ENCODE measurements around the gene NAV3. TPM values are rescaled to one million over a fixed set of nuclear protein-coding genes. Genes with fewer than 3 reads are reported as not detected.

Gene NAV3
- total RNA-seq, 1 donor from 2014 or later: 8.1 TPM

GRCh38 chr12:77925536-77926108 lies 94.9 kb downstream of the NAV3 start:
- H3K4me1 Mint-ChIP-seq (ENCODE audit: unreplicated experiment): peaks cover 43% of the 10 kb centered on the region
- H3K27ac Mint-ChIP-seq (ENCODE audit: unreplicated experiment): no peak overlapping the region
- TF ChIP-seq, protein P1, sequence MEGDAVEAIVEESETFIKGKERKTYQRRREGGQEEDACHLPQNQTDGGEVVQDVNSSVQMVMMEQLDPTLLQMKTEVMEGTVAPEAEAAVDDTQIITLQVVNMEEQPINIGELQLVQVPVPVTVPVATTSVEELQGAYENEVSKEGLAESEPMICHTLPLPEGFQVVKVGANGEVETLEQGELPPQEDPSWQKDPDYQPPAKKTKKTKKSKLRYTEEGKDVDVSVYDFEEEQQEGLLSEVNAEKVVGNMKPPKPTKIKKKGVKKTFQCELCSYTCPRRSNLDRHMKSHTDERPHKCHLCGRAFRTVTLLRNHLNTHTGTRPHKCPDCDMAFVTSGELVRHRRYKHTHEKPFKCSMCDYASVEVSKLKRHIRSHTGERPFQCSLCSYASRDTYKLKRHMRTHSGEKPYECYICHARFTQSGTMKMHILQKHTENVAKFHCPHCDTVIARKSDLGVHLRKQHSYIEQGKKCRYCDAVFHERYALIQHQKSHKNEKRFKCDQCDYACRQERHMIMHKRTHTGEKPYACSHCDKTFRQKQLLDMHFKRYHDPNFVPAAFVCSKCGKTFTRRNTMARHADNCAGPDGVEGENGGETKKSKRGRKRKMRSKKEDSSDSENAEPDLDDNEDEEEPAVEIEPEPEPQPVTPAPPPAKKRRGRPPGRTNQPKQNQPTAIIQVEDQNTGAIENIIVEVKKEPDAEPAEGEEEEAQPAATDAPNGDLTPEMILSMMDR (IDR thresholded peaks at IDR 0.05): peak; percentile 100
- H3K4me3 Mint-ChIP-seq (ENCODE audit: unreplicated experiment): no peak overlapping the region
- H3K36me3 Mint-ChIP-seq (ENCODE audit: unreplicated experiment): no peaks in the 10 kb centered on the region
- no peaks in the 10 kb centered on the region for H3K9me3 Mint-ChIP-seq (ENCODE audit: unreplicated experiment)
- H3K27me3 Mint-ChIP-seq (ENCODE audit: unreplicated experiment): no peaks in the 10 kb centered on the region
- peak; percentile 86 for DNase-seq (ENCODE audit: extremely low spot score, unreplicated experiment)

DNA sequence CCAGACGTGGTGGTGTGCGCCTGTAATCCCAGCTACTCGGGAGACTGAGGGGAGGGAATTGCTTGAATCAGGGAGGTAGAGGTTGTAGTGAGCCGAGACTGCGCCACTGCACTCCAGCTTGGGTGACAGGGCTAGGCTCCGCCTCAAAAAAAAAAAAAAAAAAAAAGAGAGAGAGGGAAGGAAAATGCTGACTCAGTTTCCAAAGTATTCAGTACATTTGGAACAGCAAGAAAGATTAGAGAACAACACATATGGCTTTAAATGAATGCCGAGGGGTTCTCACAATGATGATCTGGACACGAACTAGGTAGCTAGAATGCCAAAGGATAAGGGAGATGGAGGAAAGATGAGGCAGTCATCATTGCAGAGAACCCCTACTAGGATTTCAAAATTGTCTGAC lies 97.4 kb downstream of the NAV3 start:
- H3K4me3 Mint-ChIP-seq (ENCODE audit: unreplicated experiment): no peak overlapping the region
- H3K27me3 Mint-ChIP-seq (ENCODE audit: unreplicated experiment): no peaks in the 10 kb centered on the region
- no peak for DNase-seq (ENCODE audit: extremely low spot score, unreplicated experiment)
- peaks cover 42% of the 10 kb centered on the region for H3K4me1 Mint-ChIP-seq (ENCODE audit: unreplicated experiment)
- H3K27ac Mint-ChIP-seq (ENCODE audit: unreplicated experiment): no peak overlapping the region
- TF ChIP-seq, protein P1 (IDR thresholded peaks at IDR 0.05): no peak
- no peaks in the 10 kb centered on the region for H3K36me3 Mint-ChIP-seq (ENCODE audit: unreplicated experiment)
- H3K9me3 Mint-ChIP-seq (ENCODE audit: unreplicated experiment): no peaks in the 10 kb centered on the region

- TF ChIP-seq, protein P1 (IDR thresholded peaks at IDR 0.05): peak; percentile 23
- Mint-ChIP-seq H3K4me1 (ENCODE audit: unreplicated experiment) (peaks cover 7% of the 10 kb centered on the region), H3K27ac (ENCODE audit: unreplicated experiment) (no peak overlapping the region)
Observed at GRCh38 chr12:77932216-77932615, 101.5 kb downstream of the NAV3 start.

DNA sequence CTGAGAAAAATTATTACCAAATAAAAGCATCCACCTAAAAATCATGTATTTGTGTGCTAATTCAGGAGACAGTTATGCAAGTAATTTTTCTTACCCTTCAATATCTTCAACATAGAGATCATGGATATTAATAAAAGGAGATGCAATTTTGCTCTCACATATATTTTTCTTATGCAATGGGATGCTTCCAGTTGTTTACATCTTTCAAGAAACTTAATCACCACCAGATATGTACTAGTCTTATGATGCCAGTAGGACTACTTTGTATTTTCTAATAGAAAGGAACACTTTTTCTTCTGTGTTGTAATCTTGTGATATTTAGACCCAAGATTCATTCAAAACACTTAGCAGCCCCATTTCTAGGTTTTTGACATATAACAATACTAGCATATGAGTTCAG lies 107.6 kb downstream of the NAV3 start:
- no peaks in the 10 kb centered on the region for H3K9me3 Mint-ChIP-seq (ENCODE audit: unreplicated experiment)
- H3K4me1 Mint-ChIP-seq (ENCODE audit: unreplicated experiment): peaks cover 36% of the 10 kb centered on the region
- H3K27ac Mint-ChIP-seq (ENCODE audit: unreplicated experiment): no peak overlapping the region
- no peak overlapping the region for H3K4me3 Mint-ChIP-seq (ENCODE audit: unreplicated experiment)
- no peaks in the 10 kb centered on the region for H3K36me3 Mint-ChIP-seq (ENCODE audit: unreplicated experiment)
- TF ChIP-seq, protein P1 (IDR thresholded peaks at IDR 0.05): no peak
- no peak for DNase-seq (ENCODE audit: extremely low spot score, unreplicated experiment)
- H3K27me3 Mint-ChIP-seq (ENCODE audit: unreplicated experiment): no peaks in the 10 kb centered on the region

More at GRCh38 chr12:77932216-77932615, 101.5 kb downstream of the NAV3 start:
- Mint-ChIP-seq H3K9me3 (ENCODE audit: unreplicated experiment) (no peaks in the 10 kb centered on the region), H3K36me3 (ENCODE audit: unreplicated experiment) (no peaks in the 10 kb centered on the region), H3K4me3 (ENCODE audit: unreplicated experiment) (no peak overlapping the region), H3K27me3 (ENCODE audit: unreplicated experiment) (no peaks in the 10 kb centered on the region)
- no peak for DNase-seq (ENCODE audit: extremely low spot score, unreplicated experiment)

DNA sequence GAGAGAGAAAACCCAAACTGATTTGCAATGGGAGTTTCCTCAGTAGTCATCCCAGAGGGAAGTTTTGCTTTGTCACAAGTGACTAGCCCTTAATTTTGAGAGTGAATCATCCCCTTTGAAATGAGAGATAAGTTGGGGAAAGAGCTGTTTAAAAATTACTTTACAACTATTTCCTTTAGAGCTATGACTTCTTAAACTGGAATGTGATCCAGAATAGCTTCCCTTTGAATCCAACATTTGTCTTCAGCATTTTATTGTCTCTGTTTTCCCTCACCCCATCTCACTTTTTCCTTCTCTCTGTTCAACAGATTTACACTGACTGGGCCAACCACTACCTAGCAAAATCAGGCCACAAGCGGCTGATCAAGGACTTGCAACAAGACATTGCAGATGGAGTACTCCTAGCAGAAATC lies 109.3 kb downstream of the NAV3 start:
- no peaks in the 10 kb centered on the region for H3K27me3 Mint-ChIP-seq (ENCODE audit: unreplicated experiment)
- TF ChIP-seq, protein P1 (IDR thresholded peaks at IDR 0.05): no peak
- H3K9me3 Mint-ChIP-seq (ENCODE audit: unreplicated experiment): peaks cover 7% of the 10 kb centered on the region
- H3K36me3 Mint-ChIP-seq (ENCODE audit: unreplicated experiment): peaks cover 5% of the 10 kb centered on the region
- H3K4me1 Mint-ChIP-seq (ENCODE audit: unreplicated experiment): peaks cover 50% of the 10 kb centered on the region
- H3K4me3 Mint-ChIP-seq (ENCODE audit: unreplicated experiment): peak overlapping the region; percentile 42
- peak overlapping the region; percentile 90 for H3K27ac Mint-ChIP-seq (ENCODE audit: unreplicated experiment)
- no peak for DNase-seq (ENCODE audit: extremely low spot score, unreplicated experiment)
